Endometrial microvascular endothelial cells (primary cell): ENCODE results near the gene PLPP1. TPM values are rescaled to one million over a fixed set of nuclear protein-coding genes. Genes with fewer than 3 reads are reported as not detected.

ENCODE experiments used
- in situ Hi-C: cut with HindIII; loops from 2 replicates; pipeline ENCODE4 v1.10.0; 2017; ENCODE audit warnings: low sequenced_read_pairs, low pct_unique_long_range_greater_than_20kb; ENCODE audit errors: inconsistent ontology term
- total RNA-seq: library from RNA; depleted of rRNA; stranded (reverse); fragments of >200 nt; gene quantifications from one replicate; pipeline ENCODE4 v1.2.3, GENCODE V29; 2015; ENCODE audit errors: inconsistent ontology term

PLPP1 gene
- total RNA-seq, 1 donor from 2014 or later = 23.8 TPM

DNA sequence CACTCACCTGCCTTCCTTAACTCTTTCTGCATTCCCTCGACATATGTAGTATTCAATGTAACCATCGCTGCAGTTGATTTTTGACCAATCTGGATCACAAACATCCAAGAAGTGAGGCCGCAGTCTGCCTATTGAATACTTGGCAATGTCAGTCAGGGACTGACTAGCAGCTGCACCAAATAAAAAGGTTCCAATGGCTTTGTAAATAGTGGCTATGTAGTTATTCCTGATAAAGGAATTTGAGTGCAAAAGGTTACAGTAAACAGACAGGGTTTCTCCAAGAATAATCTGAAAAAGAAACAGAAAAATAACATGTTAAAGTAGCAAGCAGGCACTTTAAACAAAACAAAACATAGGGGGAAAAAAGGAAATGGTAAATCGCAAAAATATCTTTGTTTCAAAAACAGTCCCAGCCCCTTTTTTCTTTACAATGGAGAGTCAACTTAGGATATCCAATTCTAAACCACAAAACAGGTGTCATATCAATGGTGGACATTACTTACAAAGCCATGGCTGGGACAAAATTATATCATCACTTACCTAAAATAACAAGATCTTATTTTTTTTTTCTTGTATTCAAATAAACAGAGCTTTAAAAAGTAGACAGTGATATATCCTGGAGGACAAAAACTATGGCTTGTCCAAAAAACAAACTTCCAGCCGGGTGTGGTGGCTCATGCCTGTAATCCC, 66.8 kb downstream of the PLPP1 start:
- in situ Hi-C loops = no loop called here

DNA sequence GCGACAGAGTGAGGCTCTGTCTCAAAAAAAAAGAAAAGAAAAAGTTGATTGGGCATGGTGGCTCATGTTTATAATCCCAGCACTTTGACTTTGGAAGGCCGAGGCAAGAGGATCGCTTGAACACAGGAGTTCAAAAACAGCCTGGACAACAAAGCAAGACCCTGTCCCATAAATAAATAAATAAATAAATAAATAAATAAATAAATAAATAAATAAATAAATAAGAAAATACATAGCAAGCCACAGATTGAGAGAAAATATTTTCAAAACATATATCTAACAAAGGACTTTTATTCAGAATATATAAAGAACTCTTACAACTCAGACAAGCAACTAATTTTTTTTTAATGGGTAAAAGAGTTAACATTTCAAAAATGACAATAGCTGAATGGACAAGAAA, 71.2 kb downstream of the PLPP1 start:
- in situ Hi-C loops = no loop called here

DNA sequence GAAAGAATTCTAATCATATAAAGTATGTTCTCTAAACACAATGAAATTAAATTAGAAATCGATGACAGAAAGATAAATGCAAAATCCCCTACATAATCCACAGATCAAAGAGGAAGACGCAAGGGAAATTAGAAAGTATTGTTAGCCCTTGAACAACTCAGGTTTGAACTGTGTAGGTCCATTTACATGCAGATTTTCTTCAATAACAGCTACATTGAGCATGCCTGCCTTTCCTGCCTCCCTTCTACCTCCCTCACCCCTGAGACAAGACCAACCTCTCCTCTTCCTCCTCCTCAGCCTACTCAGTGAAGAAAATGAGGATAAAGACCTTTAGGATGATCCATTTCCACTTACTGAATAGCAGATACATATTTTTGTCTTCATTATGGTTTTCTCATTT, 75.2 kb downstream of the PLPP1 start:
- in situ Hi-C loops = no loop called here

DNA sequence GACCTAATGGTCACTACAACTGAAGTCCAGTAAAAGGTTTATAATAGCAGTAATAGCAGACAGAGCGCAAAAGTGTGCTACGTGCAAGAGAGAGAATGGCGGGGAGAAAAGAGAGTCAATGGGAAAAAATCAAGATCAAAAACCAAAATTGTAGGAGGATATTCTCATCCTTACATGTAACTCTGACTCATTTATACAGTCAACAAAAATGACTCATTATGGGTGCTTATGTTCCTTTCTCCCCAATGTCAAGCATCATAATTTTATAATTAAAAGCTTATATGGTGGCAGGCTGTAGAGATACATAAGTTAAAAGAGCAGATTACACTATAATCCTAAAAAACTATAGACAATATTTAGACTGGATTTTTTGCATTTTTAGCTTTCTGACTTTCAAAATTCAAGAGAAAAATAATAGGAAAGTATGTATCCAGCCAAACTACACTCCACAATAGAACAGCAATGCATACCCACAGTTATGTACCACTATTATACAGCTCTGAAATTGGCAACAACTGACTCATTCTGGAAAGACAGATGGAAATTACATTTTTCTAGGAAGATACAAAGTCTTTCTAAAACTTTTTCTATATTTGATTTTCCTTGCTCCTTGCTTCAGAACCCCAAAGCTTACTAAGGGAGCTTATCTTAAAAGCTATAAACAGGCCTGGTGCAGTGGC, 78.4 kb downstream of the PLPP1 start:
- in situ Hi-C loops = no loop called here

DNA sequence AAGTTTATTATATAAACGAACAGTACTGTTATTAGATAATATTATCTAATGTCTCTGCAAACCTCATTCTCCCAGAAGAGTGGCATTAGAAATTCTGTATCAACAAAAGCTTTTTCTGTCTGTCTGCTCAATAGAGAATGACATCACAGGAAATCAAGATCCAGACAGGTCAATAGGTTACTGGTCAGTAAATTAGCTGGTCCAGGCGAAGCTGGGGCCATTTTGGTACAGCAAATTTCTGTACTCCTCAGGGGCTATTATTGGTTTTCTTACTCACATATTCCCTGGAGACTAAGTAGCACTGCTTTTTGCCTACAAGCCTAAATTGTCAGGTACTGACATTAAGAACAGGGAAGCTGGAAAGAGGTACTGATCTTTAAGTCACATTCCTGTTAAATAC, 80.5 kb downstream of the PLPP1 start:
- in situ Hi-C loops = no loop called here

DNA sequence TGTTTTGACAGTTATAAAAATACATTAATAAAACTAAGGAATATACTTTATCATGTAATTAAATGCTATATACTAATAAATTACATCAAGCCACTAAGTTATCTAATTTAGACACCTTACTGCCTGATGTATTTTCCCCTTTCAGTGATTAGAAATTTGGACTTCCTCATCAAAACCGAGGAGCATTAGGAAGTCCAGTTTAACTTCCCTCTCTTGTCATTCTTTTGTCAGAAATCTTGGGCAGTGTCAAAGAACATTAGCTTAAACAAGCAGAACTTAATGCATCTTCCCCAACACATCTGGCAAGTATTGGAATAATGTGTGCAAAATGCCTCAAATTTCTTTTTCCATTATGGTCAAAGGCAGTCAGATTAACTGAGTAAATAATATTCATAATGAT, 81.6 kb downstream of the PLPP1 start:
- in situ Hi-C loops = no loop called here

DNA sequence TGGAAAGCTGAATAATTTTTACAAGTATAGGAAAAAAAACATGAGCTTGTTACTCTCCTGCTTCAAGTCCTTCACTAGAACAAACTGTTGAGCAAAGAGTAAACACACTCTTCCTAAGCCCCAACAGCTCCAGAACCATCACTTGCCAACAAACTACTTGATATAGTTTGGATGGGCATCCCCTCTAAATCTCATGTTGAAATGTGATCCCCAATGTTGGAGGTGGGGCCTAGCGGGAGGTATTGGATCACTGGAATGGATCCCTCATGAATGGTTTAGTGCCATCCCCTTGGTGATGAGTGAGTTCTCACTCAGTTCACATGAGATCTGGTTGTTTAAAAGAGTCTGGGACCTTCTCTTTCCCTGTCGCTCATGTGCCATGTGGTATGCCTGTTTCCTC, 82.8 kb downstream of the PLPP1 start:
- in situ Hi-C loops = no loop called here

DNA sequence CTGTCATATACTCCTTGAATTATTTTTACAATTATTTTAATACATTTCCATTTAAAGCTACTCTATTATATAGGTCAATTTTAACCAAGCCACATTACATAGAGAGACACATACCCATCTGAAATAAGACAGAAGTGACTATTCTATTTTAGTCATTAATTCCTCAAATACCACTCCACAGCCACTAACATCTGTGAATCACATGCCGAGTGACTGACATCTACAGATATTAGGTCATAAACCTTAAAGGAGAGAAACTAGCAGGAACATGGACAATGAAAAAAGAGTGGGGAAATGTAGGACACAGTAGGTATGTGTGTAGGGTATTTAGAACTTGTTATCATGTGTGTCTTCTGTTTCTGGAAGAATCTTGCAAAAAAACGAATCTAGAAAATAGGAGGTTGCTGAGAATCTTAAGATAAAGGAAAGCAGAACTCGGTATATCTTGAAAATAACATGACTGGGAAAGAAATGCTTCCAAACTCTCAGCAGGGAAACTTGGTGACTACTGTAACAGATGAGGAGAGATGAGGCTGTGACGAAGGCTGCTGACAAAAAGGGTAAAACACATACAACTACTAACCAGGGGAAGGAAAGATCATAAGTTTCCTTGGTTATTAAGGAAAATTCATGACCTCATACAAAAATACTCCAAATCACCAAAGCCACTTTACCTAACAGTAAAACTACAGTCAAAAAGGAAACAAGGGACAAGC, 84.6 kb downstream of the PLPP1 start:
- in situ Hi-C loops = no loop called here

DNA sequence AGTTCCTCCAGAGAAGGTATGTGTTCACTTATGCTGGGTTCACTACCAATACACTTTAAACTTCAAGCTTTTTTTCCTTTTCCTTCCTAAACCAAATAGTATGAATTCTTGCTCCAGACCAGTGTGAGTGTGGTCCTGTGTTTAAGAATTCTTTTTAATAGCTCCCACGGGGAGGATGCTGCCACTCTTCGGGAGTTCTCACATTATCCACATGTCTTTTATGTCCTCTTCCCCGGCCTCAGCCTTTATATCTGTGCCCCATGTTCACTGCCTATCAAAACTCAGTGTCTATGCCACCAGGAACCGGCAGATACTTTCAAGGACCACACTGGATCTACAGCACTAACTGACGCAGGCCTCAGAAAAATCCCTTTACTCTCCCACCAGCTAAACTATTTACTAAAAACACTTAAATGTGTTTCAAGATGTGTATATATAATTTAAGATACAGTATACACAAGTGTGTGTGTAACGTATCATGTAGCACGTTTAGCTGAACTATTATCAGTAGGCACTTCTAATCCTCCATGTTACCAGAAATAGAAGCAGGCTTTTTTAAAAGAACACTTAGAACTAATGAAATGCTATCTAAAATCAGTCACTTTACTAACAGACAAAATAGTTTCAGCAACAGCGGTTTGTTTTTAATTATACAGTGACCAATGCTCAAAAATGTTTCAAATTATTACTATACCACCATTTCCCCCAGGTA, 88.0 kb downstream of the PLPP1 start:
- in situ Hi-C loops = no loop called here

DNA sequence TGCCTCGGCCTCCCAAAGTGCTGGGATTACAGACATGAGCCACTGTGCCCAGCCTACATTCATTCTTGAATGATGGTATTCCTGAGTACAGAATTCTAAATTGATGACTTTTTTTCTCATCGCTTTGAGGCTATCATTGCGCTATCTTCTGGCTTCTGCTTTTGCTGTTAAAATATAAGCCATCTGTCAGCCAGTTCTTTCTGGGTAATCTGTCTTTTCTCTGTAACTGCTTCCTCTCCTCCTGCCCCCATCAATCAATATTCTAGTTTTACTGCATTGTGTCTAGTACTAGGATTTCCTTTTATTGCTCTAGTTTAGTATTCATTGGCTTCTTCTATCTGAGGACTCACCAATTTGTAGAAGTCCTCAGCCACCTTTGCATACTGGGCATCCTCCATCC, 89.0 kb downstream of the PLPP1 start:
- in situ Hi-C loops = no loop called here

DNA sequence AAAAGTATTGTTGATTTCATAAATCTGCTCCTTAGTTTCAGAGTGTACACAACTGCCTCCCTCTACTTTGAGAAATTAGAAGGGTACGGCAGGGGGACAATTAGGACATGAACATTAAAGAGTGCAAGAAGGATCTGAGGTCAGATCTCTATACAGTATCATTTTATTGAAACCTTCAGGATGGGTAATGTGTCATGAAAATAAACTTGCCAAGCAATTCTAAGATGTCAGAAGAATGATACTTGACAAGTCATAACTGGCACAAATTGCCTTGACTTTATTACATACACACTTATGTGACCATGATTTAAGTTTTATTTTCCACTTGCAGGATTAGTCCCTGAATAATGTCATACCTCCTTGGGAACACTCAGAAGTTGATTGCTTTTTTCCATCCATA, 92.8 kb downstream of the PLPP1 start:
- in situ Hi-C loops = no loop called here

DNA sequence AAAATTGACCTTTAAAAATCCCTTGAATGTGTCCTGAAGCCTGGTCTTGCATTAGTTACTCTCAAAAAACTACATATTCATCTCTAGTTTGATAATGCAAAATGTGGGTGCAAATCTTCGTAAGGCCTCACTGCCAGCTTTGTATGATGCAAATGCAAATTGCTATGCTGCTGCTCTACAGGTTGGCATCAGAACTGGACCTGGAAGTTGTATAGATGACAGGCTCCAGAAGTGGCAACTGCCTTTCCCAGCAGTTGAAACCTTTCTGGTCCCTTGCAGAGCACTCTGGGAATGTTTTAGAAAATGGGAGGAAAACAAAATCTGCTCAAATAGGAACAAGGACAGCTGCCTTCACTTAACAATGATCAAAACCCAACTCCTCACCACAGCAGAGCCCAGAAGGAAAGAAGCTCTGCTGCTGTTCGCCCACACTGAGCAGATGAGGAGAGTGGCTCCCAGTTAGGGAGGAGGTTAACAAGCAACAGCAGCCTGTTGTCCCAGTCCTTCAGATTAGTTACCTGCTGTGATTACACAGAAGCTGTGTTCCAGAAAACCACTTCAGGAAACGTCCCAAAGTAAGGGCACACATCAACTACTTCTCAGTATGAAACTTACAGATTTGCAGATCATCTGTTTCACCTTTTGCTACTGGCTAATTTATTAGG, 93.5 kb downstream of the PLPP1 start:
- in situ Hi-C loops = no loop called here

DNA sequence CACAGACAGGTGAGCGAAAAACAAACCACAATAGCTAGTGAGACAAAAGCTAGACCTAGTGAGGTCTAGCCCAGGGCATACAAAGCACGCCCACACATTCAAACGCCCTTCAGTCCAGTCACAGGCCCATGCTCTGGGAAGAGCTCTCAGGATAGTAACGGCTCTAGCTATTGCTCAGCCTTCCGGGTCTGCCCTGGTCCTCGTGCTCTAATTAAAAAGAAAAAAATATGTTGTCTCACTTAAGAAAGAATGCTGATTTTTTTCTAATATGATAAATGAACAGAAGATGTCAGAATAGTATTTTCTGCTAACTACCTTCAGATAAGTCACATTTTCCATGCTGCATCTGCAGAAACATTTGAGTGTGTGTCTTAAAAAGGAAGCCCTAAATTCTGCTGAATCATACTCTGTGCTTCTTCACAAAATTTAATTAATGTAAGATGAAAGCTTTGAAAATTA, 94.5 kb downstream of the PLPP1 start:
- in situ Hi-C loops = no loop called here

DNA sequence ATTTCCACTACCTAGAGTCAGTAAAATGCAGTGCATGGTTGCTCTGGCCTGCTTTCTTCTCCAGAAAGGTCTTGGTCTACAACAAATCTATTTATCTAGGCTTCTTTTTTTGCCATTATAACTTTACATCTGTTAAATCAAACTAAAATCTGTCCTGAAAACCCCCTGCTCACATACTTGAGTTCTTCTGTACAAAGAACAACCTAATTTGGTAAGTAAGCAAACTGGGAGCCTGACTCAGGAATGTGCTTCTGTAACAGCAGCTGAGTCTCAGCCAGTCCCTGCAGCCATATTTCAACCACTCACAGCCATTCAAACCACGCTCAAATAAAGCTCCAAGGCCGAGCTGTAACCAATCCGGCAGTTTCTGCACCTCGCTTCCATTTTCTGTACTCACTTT, 95.8 kb downstream of the PLPP1 start:
- in situ Hi-C loops = no loop called here

DNA sequence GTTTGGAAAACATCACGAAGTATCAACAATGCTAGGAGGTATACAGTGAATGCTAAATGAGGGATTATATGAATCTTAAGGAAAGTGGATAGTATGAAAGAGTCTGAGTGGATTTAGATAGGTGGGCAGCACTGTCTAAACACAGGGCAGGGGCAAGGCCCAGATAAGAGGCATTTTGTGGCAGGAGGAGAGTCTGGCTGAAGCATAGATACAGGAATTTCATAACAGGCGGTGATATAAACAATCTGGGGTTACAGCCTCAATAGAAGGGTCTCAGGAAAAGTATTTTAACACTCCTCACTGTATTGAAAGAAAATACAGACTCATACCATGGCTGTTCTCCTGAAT, 96.9 kb downstream of the PLPP1 start:
- in situ Hi-C loops = no loop called here

DNA sequence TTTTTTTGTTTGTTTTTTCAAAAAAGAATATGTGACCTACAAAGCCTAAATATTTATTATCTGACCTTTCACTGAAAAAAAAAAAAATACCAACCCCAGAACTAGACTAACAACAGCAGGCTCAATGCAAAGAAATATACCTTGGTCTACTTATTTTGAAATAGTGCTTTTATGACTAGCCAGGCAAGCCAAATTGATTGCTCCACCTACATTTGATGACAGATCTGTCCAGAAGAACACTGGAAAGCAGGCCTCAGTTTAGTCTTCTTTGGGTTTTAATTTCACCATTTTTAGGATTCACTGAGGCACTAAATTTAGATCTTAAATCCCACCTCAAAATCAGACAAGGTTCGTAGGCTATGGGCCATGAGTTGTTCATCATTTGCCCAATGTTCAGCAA, 97.3 kb downstream of the PLPP1 start:
- in situ Hi-C loops = no loop called here

DNA sequence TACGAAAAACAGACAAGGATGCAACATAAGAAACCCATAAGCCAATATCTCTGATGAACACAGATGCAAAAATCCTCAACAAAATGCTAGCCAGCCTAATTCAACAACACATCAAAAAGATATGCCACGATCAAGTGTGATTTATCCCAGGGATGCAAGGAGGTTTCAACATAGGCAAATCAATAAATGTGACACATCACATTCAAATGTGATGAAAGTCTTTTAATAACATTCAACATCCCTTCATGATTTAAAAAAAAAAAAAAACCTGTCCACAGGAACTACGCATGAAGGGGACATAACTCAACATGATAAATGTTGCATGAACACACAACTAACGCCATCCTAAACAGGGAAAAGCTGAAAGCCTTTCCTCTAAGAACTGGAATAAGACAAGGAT, 102.2 kb downstream of the PLPP1 start:
- in situ Hi-C loops = no loop called here

DNA sequence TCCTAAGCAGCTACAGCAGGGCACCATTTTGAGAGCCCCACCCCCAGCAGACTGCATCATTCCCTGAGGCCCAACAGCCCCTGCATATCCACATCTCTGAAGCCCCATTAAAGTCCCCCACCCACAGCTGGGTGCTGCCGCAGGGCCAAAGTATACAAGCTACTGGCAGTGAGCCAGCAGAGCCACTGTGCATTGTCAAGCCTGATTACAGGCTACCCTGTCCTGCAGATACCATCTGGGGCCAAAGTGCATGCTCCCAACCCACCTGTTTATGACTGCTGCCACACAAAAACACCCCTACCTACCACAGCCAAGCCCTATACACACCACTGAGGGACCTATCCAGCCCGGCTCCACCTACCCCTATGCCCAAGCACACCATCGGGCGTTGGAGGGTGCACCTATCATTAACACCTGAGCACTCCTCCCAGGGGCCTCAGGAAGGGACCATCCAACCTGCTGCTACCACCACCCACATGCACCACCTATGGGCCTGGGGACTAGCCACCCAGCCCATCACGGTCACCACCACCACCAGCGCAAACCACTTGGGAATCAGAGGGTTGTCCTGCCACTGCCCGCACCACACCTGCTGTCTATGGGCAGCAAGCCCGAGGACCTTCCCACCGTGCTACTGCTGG, 105.0 kb downstream of the PLPP1 start:
- in situ Hi-C loops = no loop called here

DNA sequence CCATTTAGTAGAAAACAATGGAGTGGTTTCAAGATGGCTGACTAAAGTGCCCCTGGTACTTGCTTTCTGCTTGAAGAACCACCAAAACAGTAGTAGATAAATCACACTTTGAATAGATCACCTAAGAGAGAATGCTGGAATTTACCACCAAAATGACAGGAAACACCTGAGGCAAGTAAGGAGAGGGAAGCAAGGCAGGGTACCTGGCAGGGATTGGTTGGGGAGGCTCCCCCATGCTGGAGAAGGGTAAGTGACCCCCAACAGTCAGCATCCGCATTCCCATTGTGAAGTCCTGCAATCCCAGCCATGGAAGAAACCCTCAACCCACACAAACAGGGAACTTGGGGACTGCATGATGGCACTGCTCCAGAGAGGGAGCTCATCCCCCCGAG, 105.5 kb downstream of the PLPP1 start:
- in situ Hi-C loops = no loop called here
